NB4 (cell line): ENCODE results near the gene PRKD2.

ENCODE experiments used
- POLR2A ChIP-seq: IDR thresholded peaks from 2 replicates; pipeline ENCODE4 v1.6.1; 2011; ENCODE audit warnings: mild to moderate bottlenecking; ENCODE audit not compliant: insufficient read length; ENCODE audit errors: extremely low read depth
- TF ChIP-seq, protein P1 (sequence below): IDR thresholded peaks from one replicate; pipeline ENCODE4 v1.5.1; 2012; ENCODE audit warnings: low read depth, low read length
- TF ChIP-seq, protein P2 (sequence below): IDR thresholded peaks from 2 replicates; pipeline ENCODE4 v1.6.1; 2011; ENCODE audit warnings: low read depth, low read length

DNA sequence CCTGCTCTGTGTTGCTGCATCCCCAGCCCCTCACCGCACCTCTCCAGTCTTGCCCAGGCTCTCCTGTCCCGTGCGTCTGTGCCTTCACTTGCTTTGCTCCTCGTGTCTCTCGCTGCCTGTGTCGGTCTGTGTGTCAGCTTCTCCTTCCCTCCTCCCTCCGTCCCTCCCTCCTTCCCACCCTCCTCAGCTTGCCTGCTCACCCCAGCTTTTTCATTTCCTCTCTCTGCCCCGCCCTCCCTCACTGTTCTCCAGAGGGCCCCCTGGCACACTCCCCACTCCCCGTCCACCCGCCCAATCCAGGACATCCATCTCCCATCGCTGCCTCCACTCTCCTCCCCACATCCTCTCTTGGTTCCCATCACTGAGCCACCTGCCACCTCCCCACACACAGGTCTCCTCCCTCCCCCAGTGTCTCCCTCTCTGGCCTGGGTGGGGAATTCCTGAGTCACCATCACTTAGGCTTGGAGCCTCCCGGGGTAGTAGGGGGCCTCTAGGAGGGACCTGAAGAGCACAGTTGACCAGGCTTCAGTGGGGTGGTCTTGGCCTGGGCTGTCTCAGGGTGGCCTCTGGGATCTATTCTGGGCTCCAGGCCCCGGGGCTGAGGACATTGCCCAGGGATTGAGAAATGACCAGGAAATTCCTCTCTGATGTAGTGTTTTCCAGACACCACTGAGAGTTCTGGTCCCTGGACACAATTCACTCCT is 91.8 kb downstream of the PRKD2 start, which contains the start of gene PTGIR:
- TF ChIP-seq, protein P1, sequence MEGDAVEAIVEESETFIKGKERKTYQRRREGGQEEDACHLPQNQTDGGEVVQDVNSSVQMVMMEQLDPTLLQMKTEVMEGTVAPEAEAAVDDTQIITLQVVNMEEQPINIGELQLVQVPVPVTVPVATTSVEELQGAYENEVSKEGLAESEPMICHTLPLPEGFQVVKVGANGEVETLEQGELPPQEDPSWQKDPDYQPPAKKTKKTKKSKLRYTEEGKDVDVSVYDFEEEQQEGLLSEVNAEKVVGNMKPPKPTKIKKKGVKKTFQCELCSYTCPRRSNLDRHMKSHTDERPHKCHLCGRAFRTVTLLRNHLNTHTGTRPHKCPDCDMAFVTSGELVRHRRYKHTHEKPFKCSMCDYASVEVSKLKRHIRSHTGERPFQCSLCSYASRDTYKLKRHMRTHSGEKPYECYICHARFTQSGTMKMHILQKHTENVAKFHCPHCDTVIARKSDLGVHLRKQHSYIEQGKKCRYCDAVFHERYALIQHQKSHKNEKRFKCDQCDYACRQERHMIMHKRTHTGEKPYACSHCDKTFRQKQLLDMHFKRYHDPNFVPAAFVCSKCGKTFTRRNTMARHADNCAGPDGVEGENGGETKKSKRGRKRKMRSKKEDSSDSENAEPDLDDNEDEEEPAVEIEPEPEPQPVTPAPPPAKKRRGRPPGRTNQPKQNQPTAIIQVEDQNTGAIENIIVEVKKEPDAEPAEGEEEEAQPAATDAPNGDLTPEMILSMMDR = peak; percentile 13
- TF ChIP-seq, protein P2, sequence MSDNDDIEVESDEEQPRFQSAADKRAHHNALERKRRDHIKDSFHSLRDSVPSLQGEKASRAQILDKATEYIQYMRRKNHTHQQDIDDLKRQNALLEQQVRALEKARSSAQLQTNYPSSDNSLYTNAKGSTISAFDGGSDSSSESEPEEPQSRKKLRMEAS = no peak
- TF ChIP-seq POLR2A = no peak
